OCI-LY3 (cell line): Measurements from ENCODE around the gene CPED1.

Experiments
- EZH2phosphoT487 ChIP-seq: fragments of 200-600 bp; shearing (Covaris generic); IDR thresholded peaks from 2 replicates; pipeline ENCODE4 v1.6.1; 2018; ENCODE audit warnings: antibody characterized with exemption, mixed run types, low read depth
- TF ChIP-seq, protein P1 (sequence below): fragments of 200-600, 300-600 bp; sonication (generic); IDR thresholded peaks from 2 replicates; pipeline ENCODE4 v1.5.1; 2014; ENCODE audit warnings: antibody characterized with exemption, low read length, low read depth

DNA sequence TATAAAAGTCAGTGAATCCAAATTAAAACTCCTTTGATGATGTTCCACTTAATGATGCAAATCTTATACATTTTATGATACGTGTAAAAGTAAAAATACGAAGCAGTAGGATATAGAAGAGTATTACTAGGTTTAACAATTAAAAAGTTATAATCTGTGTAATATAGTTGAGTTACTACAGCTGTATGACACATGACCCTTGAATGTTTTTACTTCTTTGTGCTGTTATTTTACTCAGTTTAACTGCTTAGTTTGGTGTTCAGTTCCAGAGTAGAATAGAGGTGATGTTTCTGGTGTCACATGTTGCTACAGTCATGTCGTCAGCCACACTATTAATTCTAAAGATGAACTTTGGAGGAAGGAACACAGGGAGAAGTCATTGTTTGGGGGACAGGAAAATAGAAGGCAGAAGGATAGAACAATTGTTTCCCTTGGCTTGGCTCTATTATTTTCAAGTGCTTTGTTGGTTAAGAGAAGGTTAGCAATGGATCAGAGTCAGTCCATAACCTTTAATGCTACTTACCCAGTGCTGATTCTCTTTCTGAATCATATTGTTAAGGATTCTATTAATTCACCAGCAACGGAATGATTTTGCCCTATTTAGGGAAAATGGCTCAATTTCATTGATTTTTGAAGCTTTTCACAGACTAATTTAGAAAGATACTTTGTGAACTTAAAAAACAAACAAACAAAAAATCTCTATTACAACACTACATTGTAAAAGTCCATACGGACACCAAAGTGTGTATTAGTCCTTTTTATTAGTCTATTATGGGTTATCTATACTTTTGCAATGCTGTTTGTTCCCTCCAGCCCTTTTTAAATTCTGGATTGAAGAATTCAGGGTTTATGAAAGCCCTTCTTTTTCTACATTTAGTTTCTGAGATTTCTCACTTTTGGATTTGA is 73.4 kb downstream of the CPED1 start:
- TF ChIP-seq, protein P1, sequence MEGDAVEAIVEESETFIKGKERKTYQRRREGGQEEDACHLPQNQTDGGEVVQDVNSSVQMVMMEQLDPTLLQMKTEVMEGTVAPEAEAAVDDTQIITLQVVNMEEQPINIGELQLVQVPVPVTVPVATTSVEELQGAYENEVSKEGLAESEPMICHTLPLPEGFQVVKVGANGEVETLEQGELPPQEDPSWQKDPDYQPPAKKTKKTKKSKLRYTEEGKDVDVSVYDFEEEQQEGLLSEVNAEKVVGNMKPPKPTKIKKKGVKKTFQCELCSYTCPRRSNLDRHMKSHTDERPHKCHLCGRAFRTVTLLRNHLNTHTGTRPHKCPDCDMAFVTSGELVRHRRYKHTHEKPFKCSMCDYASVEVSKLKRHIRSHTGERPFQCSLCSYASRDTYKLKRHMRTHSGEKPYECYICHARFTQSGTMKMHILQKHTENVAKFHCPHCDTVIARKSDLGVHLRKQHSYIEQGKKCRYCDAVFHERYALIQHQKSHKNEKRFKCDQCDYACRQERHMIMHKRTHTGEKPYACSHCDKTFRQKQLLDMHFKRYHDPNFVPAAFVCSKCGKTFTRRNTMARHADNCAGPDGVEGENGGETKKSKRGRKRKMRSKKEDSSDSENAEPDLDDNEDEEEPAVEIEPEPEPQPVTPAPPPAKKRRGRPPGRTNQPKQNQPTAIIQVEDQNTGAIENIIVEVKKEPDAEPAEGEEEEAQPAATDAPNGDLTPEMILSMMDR = no peak
- no peak for TF ChIP-seq EZH2phosphoT487
